CD4-positive, alpha-beta T cell (primary cell): ENCODE results near the gene NR4A3. TPM values are rescaled to one million over a fixed set of nuclear protein-coding genes. Genes with fewer than 3 reads are reported as not detected.

ENCODE experiments used
- ATAC-seq: fragments of 200-7000 bp; cut with Tn5 transposase; one replicate; pipeline ENCODE4 v1.10.0; 2022; ENCODE audit warnings: mild to moderate bottlenecking; ENCODE audit not compliant: poor library complexity
- CTCF ChIA-PET: fragments of 350-600 bp; sonication (Branson Sonifier 250); formaldehyde crosslinking; loops from one replicate; lab custom pipeline; 2021; ENCODE audit warnings: antibody characterized with exemption, inconsistent platforms; lab: Charles Lee
- POLR2A ChIA-PET: fragments of 350-600 bp; sonication (Branson Sonifier 250); formaldehyde crosslinking; loops from one replicate; lab custom pipeline; 2021; ENCODE audit warnings: antibody characterized with exemption, inconsistent platforms; lab: Charles Lee
- DNase-seq, 14 experiments: peaks; one replicate each; pipeline ENCODE4 v3.0.0-alpha.2; 2013 to 2020; ENCODE audit warnings: mixed read lengths in 2 of 14
- H3K27ac ChIP-seq, 2 donors: one replicate each; pipeline versions ENCODE4 v1.5.1 to v1.7.0; 2013; ENCODE audit warnings: low read length in 2 of 2, low read depth in 1 of 2, mild to moderate bottlenecking in 1 of 2
- H3K27me3 ChIP-seq, 2 experiments: 1 replicate in 1 of 2; 2 replicates in 1 of 2; pipeline versions ENCODE4 v1.6.1 to v1.7.0; 2013; ENCODE audit warnings: low read length in 2 of 2, control low read depth in 1 of 2, mild to moderate bottlenecking in 1 of 2, moderate library complexity in 1 of 2; ENCODE audit not compliant: insufficient read depth in 2 of 2, control insufficient read depth in 1 of 2
- H3K36me3 ChIP-seq: one replicate; pipeline ENCODE4 v1.6.1; 2013; ENCODE audit warnings: low read length, control low read depth; ENCODE audit not compliant: insufficient read depth
- H3K4me1 ChIP-seq: one replicate; pipeline ENCODE4 v1.6.1; 2013; ENCODE audit warnings: low read length, control low read depth; ENCODE audit not compliant: insufficient read depth
- H3K4me3 ChIP-seq: one replicate; pipeline ENCODE4 v1.5.1; 2013; ENCODE audit warnings: mild to moderate bottlenecking, low read length, moderate library complexity
- H3K9me3 ChIP-seq, 2 experiments: 1 replicate in 1 of 2; 2 replicates in 1 of 2; pipeline versions ENCODE4 v1.6.1 to v1.7.0; 2013; ENCODE audit warnings: low read length in 2 of 2, mild to moderate bottlenecking in 2 of 2, control low read depth in 1 of 2, moderate library complexity in 1 of 2; ENCODE audit not compliant: control insufficient read depth in 1 of 2, insufficient read depth in 1 of 2
- H3K27ac Mint-ChIP-seq: one replicate; pipeline ENCODE4 v1.8.0; 2020; ENCODE audit warnings: mixed read lengths
- H3K27me3 Mint-ChIP-seq: one replicate; pipeline ENCODE4 v1.8.0; 2021; ENCODE audit warnings: mixed read lengths
- H3K36me3 Mint-ChIP-seq: one replicate; pipeline ENCODE4 v1.8.0; 2021; ENCODE audit warnings: low read depth, mixed read lengths
- H3K4me1 Mint-ChIP-seq: one replicate; pipeline ENCODE4 v1.8.0; 2021; ENCODE audit warnings: low read depth, mixed read lengths
- H3K4me3 Mint-ChIP-seq: one replicate; pipeline ENCODE4 v1.8.0; 2020; ENCODE audit warnings: mild to moderate bottlenecking, mixed read lengths
- H3K9me3 Mint-ChIP-seq: one replicate; pipeline ENCODE4 v1.8.0; 2020; ENCODE audit warnings: mixed read lengths
- CTCF ChIP-seq: fragments of 200-600 bp; IDR thresholded peaks from one replicate; pipeline ENCODE4 v1.8.0; 2022; ENCODE audit warnings: antibody characterized with exemption, mild to moderate bottlenecking
- intact Hi-C, 2 experiments: fragments of 100-400 bp; cut with DNase I in 1 of 2; cut with micrococcal nuclease in 1 of 2; formaldehyde crosslinking; loops; one replicate each; pipeline versions ENCODE4 v1.15.1 to v1.9.0; 2023 to 2025; cut with DNase I, micrococcal nuclease
- total RNA-seq, 174 experiments: library from RNA in 2 of 174; stranded (reverse) in 2 of 174; gene quantifications; one replicate each; pipeline ENCODE4 v1.2.3 and lab custom pipeline; 2021 to 2026

Gene NR4A3
- total RNA-seq, 2 experiments from 2014 or later = 42.4 to 44.6 TPM

DNA sequence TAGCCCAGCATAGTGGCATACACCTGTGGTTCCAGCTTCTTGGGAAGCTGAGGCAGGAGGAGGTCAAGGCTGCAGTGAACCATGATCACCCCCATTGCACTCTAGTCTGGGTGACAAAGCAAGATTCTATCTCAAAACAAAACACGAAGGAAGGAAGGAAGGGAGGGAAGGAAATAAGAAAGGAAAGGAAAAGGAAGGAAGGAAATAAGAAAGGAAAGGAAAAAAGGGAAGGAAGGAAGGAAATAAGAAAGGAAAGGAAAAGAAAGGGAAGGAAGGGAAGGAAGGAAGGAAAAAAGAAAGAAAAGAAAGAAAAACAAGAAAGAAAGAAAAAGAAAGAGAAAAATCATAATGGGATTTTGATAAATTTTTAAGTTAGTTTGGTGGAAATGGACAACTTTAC is 81.7 kb downstream of the NR4A3 start:
- no peak overlapping the region for H3K27ac Mint-ChIP-seq
- intact Hi-C loops = loop anchor here in 1 of 2 experiments (10.0 kb wide), 1 partner anchor 1099 kb away; the partner anchor contains the start of gene GALNT12

DNA sequence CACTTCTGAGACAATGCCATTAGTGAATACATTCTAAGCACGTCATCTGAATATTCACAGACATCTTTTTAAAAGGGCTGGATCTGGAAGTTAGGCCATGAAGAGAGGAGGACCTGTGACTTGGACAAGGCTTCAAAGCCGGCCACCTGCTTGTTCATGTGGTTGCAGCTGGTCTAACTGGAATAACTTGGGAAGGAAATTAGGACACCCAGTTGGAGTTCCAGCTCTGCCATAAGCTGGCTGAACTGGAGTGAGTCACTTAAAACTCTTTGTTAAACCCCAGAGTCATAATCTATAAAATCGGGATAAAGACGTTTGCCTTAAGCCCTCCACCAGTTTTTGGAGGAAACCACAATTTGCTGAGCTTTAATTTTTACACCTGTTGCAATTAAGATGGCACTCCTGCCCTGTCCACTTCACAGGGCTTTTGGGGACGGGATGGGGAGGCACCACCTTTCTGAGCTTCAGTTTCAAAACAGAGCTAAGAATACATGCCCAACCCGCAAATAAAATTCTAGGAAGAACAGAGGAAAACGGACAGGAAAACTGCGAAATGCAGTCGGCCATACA is 84.2 kb downstream of the NR4A3 start:
- CTCF ChIA-PET = interaction anchor here (0.7 to 2.1 kb wide), 6 partner anchors 12 to 86 kb away, joined by 4 to 7 read pairs (median 6); partner anchors contain the start of gene NR4A3
- H3K4me1 ChIP-seq = peaks cover 11% of the 10 kb centered on the region
- Mint-ChIP-seq H3K36me3 (peaks cover 11% of the 10 kb centered on the region), H3K9me3 (no peaks in the 10 kb centered on the region), H3K4me1 (peaks cover 40% of the 10 kb centered on the region), H3K27me3 (no peaks in the 10 kb centered on the region), H3K4me3 (peak overlapping the region; percentile 90), H3K27ac (peak overlapping the region; percentile 100)
- POLR2A ChIA-PET = interaction anchor here (1.2 to 3.5 kb wide), 6 partner anchors 9 to 181 kb away, joined by 3 to 49 read pairs (median 6); partner anchors contain the start of gene NR4A3
- ATAC-seq = no peak
- no peak for TF ChIP-seq CTCF
- no peaks in the 10 kb centered on the region for H3K9me3 ChIP-seq
- no peak overlapping the region for H3K27ac ChIP-seq
- no peaks in the 10 kb centered on the region for H3K36me3 ChIP-seq
- DNase-seq = peak in 1 of 14 experiments; percentile 12
- H3K4me3 ChIP-seq = peak overlapping the region; percentile 91
- H3K27me3 ChIP-seq = no peaks in the 10 kb centered on the region
- intact Hi-C loops = loop anchor here (1.0 to 10.0 kb wide), 8 partner anchors 85 to 1491 kb away; partner anchors contain the start of genes ERP44 (in 2 of the 2), INVS (in 2 of the 2), ALG2 (in 1 of the 2) and GALNT12 (in 1 of the 2)

More for the DNA sequence above, 81.7 kb downstream of the NR4A3 start:
- Histone ChIP-seq H3K9me3 (no peaks in the 10 kb centered on the region), H3K36me3 (no peaks in the 10 kb centered on the region), H3K4me1 (peaks cover 11% of the 10 kb centered on the region), H3K27ac (no peak overlapping the region), H3K4me3 (no peak overlapping the region), H3K27me3 (no peaks in the 10 kb centered on the region)
- ATAC-seq (no peak), DNase-seq (no peak)
- CTCF ChIA-PET = interaction anchor here (1.3 kb wide), 1 partner anchor 79 kb away, joined by 3 read pairs; no protein-coding TSS in a partner anchor
- no peaks in the 10 kb centered on the region for H3K9me3 Mint-ChIP-seq
- no peak overlapping the region for H3K4me3 Mint-ChIP-seq
- POLR2A ChIA-PET = no interaction called here
- peaks cover 24% of the 10 kb centered on the region for H3K4me1 Mint-ChIP-seq
- no peak for TF ChIP-seq CTCF
- H3K27me3 Mint-ChIP-seq = peaks cover 2% of the 10 kb centered on the region
- H3K36me3 Mint-ChIP-seq = peaks cover 6% of the 10 kb centered on the region

DNA sequence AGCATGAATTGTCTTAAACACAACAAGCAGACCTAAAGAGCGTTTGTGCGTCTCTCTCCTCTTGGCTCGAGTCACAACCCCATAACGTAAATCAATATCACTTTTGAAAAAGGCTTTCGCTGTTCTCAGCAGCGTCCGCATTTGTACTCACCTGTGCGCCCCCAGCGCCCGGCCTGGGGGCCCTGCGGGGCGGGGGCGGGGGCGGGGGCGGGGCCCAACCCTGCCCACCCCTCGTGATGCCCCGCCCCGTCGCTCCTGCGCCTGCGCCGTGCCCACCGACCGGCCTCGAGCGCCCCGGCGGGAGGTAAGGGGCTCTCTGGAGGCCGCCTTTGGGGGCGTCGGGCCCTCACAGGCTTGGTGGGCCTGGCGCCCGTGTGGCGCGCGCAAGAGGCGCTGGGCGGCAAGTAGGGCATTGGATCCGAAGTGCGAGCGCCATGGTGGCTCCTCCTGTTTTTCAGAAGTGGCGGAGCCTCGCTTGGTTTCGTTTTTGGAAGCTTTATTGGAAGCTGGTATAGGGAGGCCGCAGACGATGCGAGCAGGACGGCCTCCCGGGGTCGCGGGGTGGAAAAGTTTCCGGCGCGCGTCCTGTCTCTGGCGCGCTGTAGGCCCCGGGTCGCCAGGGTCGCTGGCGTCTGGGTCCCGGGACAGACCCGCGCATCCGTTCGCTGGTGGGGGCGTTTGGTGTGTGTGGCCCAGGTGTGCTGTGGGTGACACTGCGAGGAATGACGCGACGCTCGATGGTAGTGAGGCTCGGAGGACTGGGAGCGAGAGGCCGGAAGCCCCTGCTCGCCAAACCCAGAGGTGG is 84.9 kb downstream of the NR4A3 start, which contains the start of gene STX17:
TSS of gene STX17 (plus strand) at position 252 of the 805 bp plus-strand sequence. CDS start 8,586 bp downstream, outside the sequence.
- ChIA-PET CTCF (interaction anchor here (1.6 to 2.1 kb wide), 4 partner anchors 11 to 87 kb away, joined by 4 to 7 read pairs (median 6); partner anchors contain the start of gene NR4A3), POLR2A (interaction anchor here (0.6 to 3.5 kb wide), 17 partner anchors 8 to 1492 kb away, joined by 3 to 49 read pairs (median 4); partner anchors contain the start of genes ERP44, INVS, MRPL50 and NR4A3)
- Mint-ChIP-seq H3K27ac (peak within 1 kb of the TSS; percentile 100), H3K27me3 (no peaks in the 10 kb centered on the region), H3K4me3 (peak within 1 kb of the TSS; percentile 100), H3K9me3 (no peaks in the 10 kb centered on the region), H3K36me3 (peaks cover 17% of the 10 kb centered on the region), H3K4me1 (peaks cover 46% of the 10 kb centered on the region)
- H3K27ac ChIP-seq = peak within 1 kb of the TSS; percentile 98
- peak; percentile 89 for ATAC-seq
- H3K4me3 ChIP-seq = peak within 1 kb of the TSS; percentile 91
- no peaks in the 10 kb centered on the region for H3K27me3 ChIP-seq
- intact Hi-C loops = loop anchor here (1.0 to 10.0 kb wide), 8 partner anchors 85 to 1491 kb away; partner anchors contain the start of genes ERP44 (in 2 of the 2), INVS (in 2 of the 2), ALG2 (in 1 of the 2) and GALNT12 (in 1 of the 2)
- H3K36me3 ChIP-seq = no peaks in the 10 kb centered on the region
- H3K4me1 ChIP-seq = peaks cover 11% of the 10 kb centered on the region
- DNase-seq = peak; percentile 69 to 92 (median 79)
- TF ChIP-seq CTCF = no peak
- no peaks in the 10 kb centered on the region for H3K9me3 ChIP-seq
